H1 (cell line): ENCODE results near the gene SLC5A10. TPM values are rescaled to one million over a fixed set of nuclear protein-coding genes. Genes with fewer than 3 reads are reported as not detected.

Experiments used
- CTCF ChIA-PET: fragments of 300-600 bp; sonication (Branson Sonifier 250); formaldehyde crosslinking; loops from one replicate; lab custom pipeline; 2021; ENCODE audit not compliant: partially characterized antibody; lab: Charles Lee
- POLR2A ChIA-PET: fragments of 300-600 bp; sonication (Branson Sonifier 250); formaldehyde crosslinking; loops from one replicate; lab custom pipeline; 2021; ENCODE audit warnings: inconsistent platforms; ENCODE audit not compliant: partially characterized antibody; lab: Charles Lee
- DNase-seq, 2 experiments: peaks; one replicate each; pipeline versions ENCODE4 v3.0.0 to v3.0.0-alpha.2; 2010 to 2022; ENCODE audit warnings: low spot score in 2 of 2, low read depth in 1 of 2, mixed read lengths in 1 of 2
- FAIRE-seq: peaks from 2 replicates; lab custom pipeline; 2011; peaks lifted over from hg19 to GRCh38; lab: Jason Lieb, UNC
- H2AFZ ChIP-seq: 2 replicates; pipeline ENCODE4 v1.8.1; 2012; ENCODE audit warnings: low read length, inconsistent platforms
- H2AK5ac ChIP-seq: 2 replicates; pipeline ENCODE4 v1.6.1; 2013; ENCODE audit warnings: low read depth, low read length
- H2BK120ac ChIP-seq: replicated peaks from 2 replicates; pipeline ENCODE3; 2013; ENCODE audit warnings: low read depth, low read length, inconsistent platforms
- H2BK12ac ChIP-seq: 2 replicates; pipeline ENCODE4 v1.6.1; 2013; ENCODE audit warnings: low read depth, low read length
- H2BK15ac ChIP-seq: 2 replicates; pipeline ENCODE4 v1.6.1; 2013; ENCODE audit warnings: low read length
- H2BK20ac ChIP-seq: 2 replicates; pipeline ENCODE4 v1.6.1; 2013; ENCODE audit warnings: low read length
- H2BK5ac ChIP-seq: 2 replicates; pipeline ENCODE4 v1.6.1; 2013; ENCODE audit warnings: low read depth, low read length
- H3K14ac ChIP-seq: 2 replicates; pipeline ENCODE4 v1.6.1; 2013; ENCODE audit warnings: inconsistent platforms; ENCODE audit not compliant: insufficient read length
- H3K18ac ChIP-seq: 2 replicates; pipeline ENCODE4 v1.6.1; 2013; ENCODE audit warnings: low read length; ENCODE audit errors: extremely low read depth
- H3K23ac ChIP-seq: 2 replicates; pipeline ENCODE4 v1.6.1; 2013; ENCODE audit warnings: inconsistent platforms; ENCODE audit not compliant: insufficient read length
- H3K23me2 ChIP-seq: 2 replicates; pipeline ENCODE4 v1.6.1; 2013; ENCODE audit warnings: low read depth, low read length
- H3K27ac ChIP-seq: 2 replicates; pipeline ENCODE4 v1.6.1; 2011; ENCODE audit warnings: low read depth, low read length, inconsistent platforms
- H3K27me3 ChIP-seq, 4 experiments: replicated peaks in 1 of 4; 1 replicate in 1 of 4; 2 replicates in 3 of 4; pipeline versions ENCODE4 v1.6.1 to v1.8.1; 2011 to 2013; ENCODE audit warnings: low read length in 3 of 4, mild to moderate bottlenecking in 3 of 4, inconsistent platforms in 2 of 4, mixed read lengths in 2 of 4, moderate library complexity in 1 of 4; ENCODE audit not compliant: control insufficient read depth in 3 of 4, insufficient read depth in 3 of 4; ENCODE audit errors: extremely low read depth in 1 of 4
- H3K36me3 ChIP-seq, 4 experiments: 2 replicates each; pipeline versions ENCODE4 v1.6.1 to v1.8.1; 2011 to 2013; ENCODE audit warnings: mild to moderate bottlenecking in 4 of 4, low read length in 3 of 4, moderate library complexity in 2 of 4, control low read depth in 1 of 4, inconsistent platforms in 1 of 4; ENCODE audit not compliant: insufficient read depth in 4 of 4, control insufficient read depth in 2 of 4
- H3K4ac ChIP-seq: replicated peaks from 2 replicates; pipeline ENCODE3; 2013; ENCODE audit warnings: low read length, low read depth, mixed read lengths, inconsistent platforms; ENCODE audit not compliant: insufficient read length
- H3K4me1 ChIP-seq, 4 experiments: replicated peaks in 1 of 4; 1 replicate in 1 of 4; 2 replicates in 3 of 4; pipeline versions ENCODE4 v1.6.1 to v1.8.1; 2011 to 2013; ENCODE audit warnings: low read length in 3 of 4, inconsistent platforms in 2 of 4, mixed read lengths in 1 of 4; ENCODE audit not compliant: insufficient read depth in 4 of 4, control insufficient read depth in 3 of 4
- H3K4me2 ChIP-seq, 2 experiments: 2 replicates each; pipeline versions ENCODE4 v1.6.1 to v1.8.1; 2011 to 2013; ENCODE audit warnings: low read depth in 2 of 2, low read length in 2 of 2, control low read depth in 1 of 2, inconsistent platforms in 1 of 2, mild to moderate bottlenecking in 1 of 2; ENCODE audit not compliant: insufficient read depth in 1 of 2
- H3K4me3 ChIP-seq, 4 experiments: fragments of 200-600, 300-600 bp in 1 of 4; sonication (generic), shearing (Covaris generic), sonication (Bioruptor Twin) in 1 of 4; 2 replicates each; pipeline versions ENCODE4 v1.5.1 to v1.8.1; 2011 to 2016; ENCODE audit warnings: low read length in 4 of 4, low read depth in 3 of 4, control low read depth in 2 of 4, inconsistent platforms in 2 of 4, mild to moderate bottlenecking in 2 of 4, mixed read lengths in 1 of 4, moderate library complexity in 1 of 4; ENCODE audit not compliant: insufficient read depth in 2 of 4; ENCODE audit errors: extremely low read depth in 1 of 4
- H3K56ac ChIP-seq: replicated peaks from 2 replicates; pipeline ENCODE3; 2013; ENCODE audit warnings: low read depth, mild to moderate bottlenecking, mixed read lengths, low read length, inconsistent platforms; ENCODE audit not compliant: insufficient read length
- H3K79me1 ChIP-seq: 2 replicates; pipeline ENCODE4 v1.6.1; 2013; ENCODE audit warnings: low read depth, low read length, control low read depth
- H3K79me2 ChIP-seq, 2 experiments: 2 replicates each; pipeline versions ENCODE4 v1.6.1 to v1.8.1; 2012 to 2013; ENCODE audit warnings: low read length in 2 of 2, mild to moderate bottlenecking in 2 of 2, inconsistent platforms in 1 of 2; ENCODE audit not compliant: insufficient read depth in 2 of 2, control insufficient read depth in 1 of 2
- H3K9ac ChIP-seq, 4 experiments: replicated peaks in 1 of 4; 1 replicate in 1 of 4; 2 replicates in 3 of 4; pipeline versions ENCODE4 v1.6.1 to v1.8.1; 2011 to 2013; ENCODE audit warnings: low read depth in 3 of 4, low read length in 3 of 4, control low read depth in 2 of 4, mild to moderate bottlenecking in 2 of 4, moderate library complexity in 2 of 4, inconsistent platforms in 1 of 4; ENCODE audit errors: extremely low read depth in 1 of 4
- H3K9me3 ChIP-seq, 2 experiments: 2 replicates each; pipeline versions ENCODE4 v1.6.1 to v1.8.1; 2012 to 2013; ENCODE audit warnings: mild to moderate bottlenecking in 2 of 2, moderate library complexity in 2 of 2, control low read depth in 1 of 2, inconsistent platforms in 1 of 2, low read depth in 1 of 2, low read length in 1 of 2, mixed read lengths in 1 of 2; ENCODE audit not compliant: insufficient read depth in 2 of 2
- H4K20me1 ChIP-seq, 2 experiments: replicated peaks in 1 of 2; 2 replicates each; pipeline versions ENCODE3 to v1.8.1; 2011 to 2013; ENCODE audit warnings: inconsistent platforms in 2 of 2, low read length in 2 of 2, mild to moderate bottlenecking in 1 of 2; ENCODE audit not compliant: insufficient read depth in 2 of 2, control insufficient read depth in 1 of 2
- H4K5ac ChIP-seq: 2 replicates; pipeline ENCODE4 v1.6.1; 2013; ENCODE audit warnings: low read length, low read depth, mixed read lengths, inconsistent platforms; ENCODE audit not compliant: insufficient read length
- H4K8ac ChIP-seq: 2 replicates; pipeline ENCODE4 v1.8.0; 2013; ENCODE audit warnings: mild to moderate bottlenecking, moderate library complexity, low read length, inconsistent platforms; ENCODE audit not compliant: insufficient read depth; ENCODE audit errors: extremely low read depth
- H4K91ac ChIP-seq: replicated peaks from 2 replicates; pipeline ENCODE3; 2013; ENCODE audit warnings: low read length, mixed read lengths, inconsistent platforms; ENCODE audit not compliant: insufficient read length
- BRCA1 ChIP-seq: IDR thresholded peaks from 2 replicates; pipeline ENCODE4 v1.6.1; 2012; ENCODE audit warnings: low read depth, low read length, improper control_type of control experiment
- SIX5 ChIP-seq: IDR thresholded peaks from 2 replicates; pipeline ENCODE4 v1.6.1; 2011; ENCODE audit warnings: mild to moderate bottlenecking, low read depth, low read length
- WGBS, 2 experiments: shearing (Covaris generic) in 1 of 2; methylation state at CpG; one replicate each; pipeline versions ENCODE4 v1.1.6 to v1.1.7; 2013 to 2015; ENCODE audit warnings: low lambda C conversion rate in 2 of 2, mixed read lengths in 2 of 2, inconsistent platforms in 1 of 2, low coverage in 1 of 2, missing lambda C conversion rate in 1 of 2; ENCODE audit not compliant: insufficient replicate concordance in 2 of 2, insufficient coverage in 1 of 2, insufficient read length in 1 of 2; ENCODE audit errors: extremely low coverage in 1 of 2, missing lambda C conversion rate in 1 of 2; 5-methylcytosine and 5-hydroxymethylcytosine counted together
- polyA plus RNA-seq, 7 experiments: library from polyadenylated mRNA; depleted of rRNA in 3 of 7; stranded (reverse) in 5 of 7; unstranded in 2 of 7; fragments of >200 nt in 5 of 7; fragments of 200-250 nt in 2 of 7; gene quantifications; 1 replicate in 5 of 7; 2 replicates in 1 of 7; 4 replicates in 1 of 7; pipeline versions ENCODE4 v1.2.1 to v1.2.3, GENCODE V29; 2011 to 2013; ENCODE audit warnings: missing spikeins in 2 of 7, mixed read lengths in 2 of 7
- total RNA-seq: library from RNA; stranded (reverse); fragmentation: NEBNext Ultra II Directional; extraction: Animal tissue kit (Norgen Biotek cat#: 25700); gene quantifications from 2 replicates; pipeline ENCODE4 v1.2.1, GENCODE V29; 2021

The SLC5A10 gene
- total and polyA plus RNA-seq, 2 of the 8 experiments (the other 6 are each of a cell fraction or from before 2014, with no cell fraction given): 0.05 to 0.11 TPM

- H2BK120ac ChIP-seq: no peak overlapping the region
- TF ChIP-seq BRCA1 (no peak), SIX5 (no peak)
- TF ChIP-seq, all 59 proteins: peak for 0
- peaks cover 20 to 30% of the 10 kb centered on the region in 2 experiments for H4K20me1 ChIP-seq
- no peak overlapping the region for H2AK5ac ChIP-seq
- H3K18ac ChIP-seq: no peak overlapping the region
- H3K4me3 ChIP-seq: no peak overlapping the region
- H3K4me1 ChIP-seq: peaks cover 0 to 16% (median 13%) of the 10 kb centered on the region in 4 experiments; a peak in 6 of 7 replicates
- H3K56ac ChIP-seq: no peak overlapping the region
- ChIA-PET POLR2A (interaction anchor here (1.0 kb wide), 1 partner anchor 9 kb away, joined by 3 read pairs; no protein-coding TSS in a partner anchor), CTCF (interaction anchor here (0.8 to 4.3 kb wide), 4 partner anchors 11 to 41 kb away, joined by 3 to 18 read pairs (median 10); no protein-coding TSS in a partner anchor)
- no peaks in the 10 kb centered on the region for H3K27me3 ChIP-seq
- no peak overlapping the region for H4K8ac ChIP-seq
- H3K23me2 ChIP-seq: peaks cover 8% of the 10 kb centered on the region
- no peak overlapping the region for H3K4ac ChIP-seq
- peaks cover 8 to 82% of the 10 kb centered on the region in 2 experiments; a peak in 3 of 4 replicates for H3K79me2 ChIP-seq
- H3K23ac ChIP-seq: no peak overlapping the region
- no peak overlapping the region for H3K27ac ChIP-seq
- H2BK12ac ChIP-seq: no peak overlapping the region
- no peak overlapping the region for H3K9ac ChIP-seq
- H3K14ac ChIP-seq: no peak overlapping the region
- H4K5ac ChIP-seq: no peak overlapping the region
- no peak for FAIRE-seq
- H4K91ac ChIP-seq: no peak overlapping the region
- 84% methylated on average over 3 of the region's 6 CpGs; no CpG with 5 or more reads in 1 of the 2 experiments for WGBS, 2 experiments
- H2AFZ ChIP-seq: no peak overlapping the region
- peaks cover 4 to 38% (median 6%) of the 10 kb centered on the region in 4 experiments; a peak in 6 of 8 replicates for H3K36me3 ChIP-seq
- no peak overlapping the region for H2BK20ac ChIP-seq
- H2BK15ac ChIP-seq: no peak overlapping the region
- DNase-seq: no peak
- H3K79me1 ChIP-seq: peaks cover 45% of the 10 kb centered on the region
- no peak overlapping the region for H2BK5ac ChIP-seq
- H3K9me3 ChIP-seq: no peaks in the 10 kb centered on the region
- H3K4me2 ChIP-seq: no peak overlapping the region
Observed at GRCh38 chr17:18999911-19000310, 47.9 kb downstream of the SLC5A10 start.
